Measurements from ENCODE around the gene NPM3.

The NPM3 gene

GRCh38 chr10:101783736-101784118 lies 481 bp upstream of the NPM3 start:
- peak overlapping the region; percentile 69 for H3K27ac ChIP-seq (replicated peaks)
- TF ChIP-seq SPI1 (IDR thresholded peaks at IDR 0.05; ENCODE audit: borderline replicate concordance, low read depth), result no peak
- TF ChIP-seq POLR2AphosphoS5 (IDR thresholded peaks at IDR 0.05; ENCODE audit: low read depth), result no peak
- no peak for TF ChIP-seq REST (IDR thresholded peaks at IDR 0.05; ENCODE audit: insufficient replicate concordance, low read depth)
- DNase-seq (ENCODE audit: low read depth in 1 of 2, low spot score in 1 of 2), result no peak

GRCh38 chr10:101781984-101782810 lies 1.0 kb downstream of the NPM3 start:
- peak overlapping the region; percentile 95 for H3K4me3 ChIP-seq (replicated peaks; ENCODE audit: insufficient read depth, low read length)
- H3K27ac ChIP-seq (replicated peaks), result peak overlapping the region; percentile 69
- DNase-seq (ENCODE audit: low read depth in 1 of 2, low spot score in 1 of 2), result no peak
- H3K27me3 ChIP-seq (ENCODE audit: insufficient read depth, poor library complexity, severe bottlenecking), result no peaks in the 10 kb centered on the region
- TF ChIP-seq POLR2AphosphoS5 (IDR thresholded peaks at IDR 0.05; ENCODE audit: low read depth) (no peak), GABPA (IDR thresholded peaks at IDR 0.05; ENCODE audit: low read depth) (no peak), CTCF (IDR thresholded peaks at IDR 0.05; ENCODE audit: insufficient read depth, low read length) (no peak), REST (IDR thresholded peaks at IDR 0.05; ENCODE audit: insufficient replicate concordance, low read depth) (no peak), SPI1 (IDR thresholded peaks at IDR 0.05; ENCODE audit: borderline replicate concordance, low read depth) (no peak)

More at GRCh38 chr10:101783736-101784118, 481 bp upstream of the NPM3 start:
- Histone ChIP-seq H3K27me3 (ENCODE audit: insufficient read depth, poor library complexity, severe bottlenecking) (no peaks in the 10 kb centered on the region), H3K4me3 (replicated peaks; ENCODE audit: insufficient read depth, low read length) (peak overlapping the region; percentile 95)

DNA sequence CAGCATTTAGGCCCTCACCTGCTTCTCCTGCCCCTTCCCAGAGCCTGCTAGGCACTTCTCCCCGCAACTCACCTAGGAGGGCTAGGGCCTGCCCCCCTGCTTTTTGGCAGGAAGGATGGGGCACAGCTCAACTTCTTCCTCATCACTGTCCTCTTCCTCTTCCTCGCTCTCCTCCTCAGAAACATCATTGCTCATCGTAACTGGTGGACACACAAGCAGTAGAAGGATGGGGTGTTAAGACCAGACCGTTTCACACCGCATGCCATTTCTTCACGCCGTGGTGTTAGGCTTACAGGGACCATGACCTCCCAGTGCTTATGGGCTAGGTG lies 1.6 kb downstream of the NPM3 start:
- TF ChIP-seq POLR2AphosphoS5 (IDR thresholded peaks at IDR 0.05; ENCODE audit: low read depth) (no peak), SPI1 (IDR thresholded peaks at IDR 0.05; ENCODE audit: borderline replicate concordance, low read depth) (no peak), REST (IDR thresholded peaks at IDR 0.05; ENCODE audit: insufficient replicate concordance, low read depth) (no peak), CTCF (IDR thresholded peaks at IDR 0.05; ENCODE audit: insufficient read depth, low read length) (no peak), GABPA (IDR thresholded peaks at IDR 0.05; ENCODE audit: low read depth) (no peak)
- H3K4me3 ChIP-seq (replicated peaks; ENCODE audit: insufficient read depth, low read length), result peak overlapping the region; percentile 95
- no peak overlapping the region for H3K27ac ChIP-seq (replicated peaks)
- peaks cover 3% of the 10 kb centered on the region for H3K27me3 ChIP-seq (ENCODE audit: insufficient read depth, poor library complexity, severe bottlenecking)
- DNase-seq (ENCODE audit: low read depth in 1 of 2, low spot score in 1 of 2), result no peak
